WERI-Rb-1 (cell line): ENCODE measurements around the gene ZNF341.

Source experiments
- DNase-seq: peaks from one replicate; pipeline ENCODE4 v3.0.0-alpha.2; 2020
- H3K27ac ChIP-seq: fragments of 250-450 bp; sonication (Bioruptor Pico); 2 replicates; pipeline ENCODE4 v1.5.1; 2020; ENCODE audit warnings: mild to moderate bottlenecking, moderate library complexity
- H3K27me3 ChIP-seq: fragments of 250-450 bp; sonication (Bioruptor Pico); 2 replicates; pipeline ENCODE4 v1.5.1; 2021; ENCODE audit warnings: mild to moderate bottlenecking, low read depth, moderate library complexity; ENCODE audit not compliant: insufficient read depth, severe bottlenecking
- H3K36me3 ChIP-seq: fragments of 250-450 bp; sonication (Bioruptor Pico); 2 replicates; pipeline ENCODE4 v1.5.1; 2020; ENCODE audit warnings: mild to moderate bottlenecking, moderate library complexity
- H3K4me3 ChIP-seq: 2 replicates; pipeline ENCODE4 v1.5.1; 2011; ENCODE audit warnings: low read depth, mild to moderate bottlenecking, control low read depth, low read length
- H3K9me3 ChIP-seq: fragments of 250-450 bp; sonication (Bioruptor Pico); 2 replicates; pipeline ENCODE4 v1.5.1; 2021; ENCODE audit warnings: mild to moderate bottlenecking, moderate library complexity; ENCODE audit not compliant: severe bottlenecking
- TF ChIP-seq, protein P1 (sequence below): IDR thresholded peaks from 2 replicates; pipeline ENCODE4 v1.5.1; 2011; ENCODE audit warnings: low read depth, mild to moderate bottlenecking, control low read depth, inconsistent platforms, low read length

Gene ZNF341

DNA sequence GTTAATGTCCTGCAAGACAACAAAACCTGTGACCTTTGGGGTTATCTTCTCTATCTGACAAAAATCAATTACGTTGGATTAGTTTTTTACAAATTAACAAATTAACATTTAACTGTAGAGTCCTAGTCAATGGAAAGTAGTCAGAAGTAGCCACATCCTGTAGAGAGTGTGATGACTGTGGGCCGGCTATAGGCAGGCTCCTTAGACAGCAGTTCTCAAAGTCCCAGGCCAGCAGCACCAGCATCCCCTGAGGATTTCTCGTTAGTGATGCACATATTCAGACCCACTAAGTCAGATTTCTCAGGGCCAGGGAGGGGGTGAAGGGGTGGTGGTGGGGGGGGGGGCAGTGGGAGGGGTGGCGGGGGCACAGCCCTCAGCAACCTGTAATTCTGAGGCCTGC, 37.2 kb downstream of the ZNF341 start:
- H3K36me3 ChIP-seq: no peaks in the 10 kb centered on the region
- TF ChIP-seq, protein P1, sequence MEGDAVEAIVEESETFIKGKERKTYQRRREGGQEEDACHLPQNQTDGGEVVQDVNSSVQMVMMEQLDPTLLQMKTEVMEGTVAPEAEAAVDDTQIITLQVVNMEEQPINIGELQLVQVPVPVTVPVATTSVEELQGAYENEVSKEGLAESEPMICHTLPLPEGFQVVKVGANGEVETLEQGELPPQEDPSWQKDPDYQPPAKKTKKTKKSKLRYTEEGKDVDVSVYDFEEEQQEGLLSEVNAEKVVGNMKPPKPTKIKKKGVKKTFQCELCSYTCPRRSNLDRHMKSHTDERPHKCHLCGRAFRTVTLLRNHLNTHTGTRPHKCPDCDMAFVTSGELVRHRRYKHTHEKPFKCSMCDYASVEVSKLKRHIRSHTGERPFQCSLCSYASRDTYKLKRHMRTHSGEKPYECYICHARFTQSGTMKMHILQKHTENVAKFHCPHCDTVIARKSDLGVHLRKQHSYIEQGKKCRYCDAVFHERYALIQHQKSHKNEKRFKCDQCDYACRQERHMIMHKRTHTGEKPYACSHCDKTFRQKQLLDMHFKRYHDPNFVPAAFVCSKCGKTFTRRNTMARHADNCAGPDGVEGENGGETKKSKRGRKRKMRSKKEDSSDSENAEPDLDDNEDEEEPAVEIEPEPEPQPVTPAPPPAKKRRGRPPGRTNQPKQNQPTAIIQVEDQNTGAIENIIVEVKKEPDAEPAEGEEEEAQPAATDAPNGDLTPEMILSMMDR: no peak
- H3K9me3 ChIP-seq: no peaks in the 10 kb centered on the region
- no peak overlapping the region for H3K4me3 ChIP-seq
- no peaks in the 10 kb centered on the region for H3K27me3 ChIP-seq
- no peak for DNase-seq
- no peak overlapping the region for H3K27ac ChIP-seq

DNA sequence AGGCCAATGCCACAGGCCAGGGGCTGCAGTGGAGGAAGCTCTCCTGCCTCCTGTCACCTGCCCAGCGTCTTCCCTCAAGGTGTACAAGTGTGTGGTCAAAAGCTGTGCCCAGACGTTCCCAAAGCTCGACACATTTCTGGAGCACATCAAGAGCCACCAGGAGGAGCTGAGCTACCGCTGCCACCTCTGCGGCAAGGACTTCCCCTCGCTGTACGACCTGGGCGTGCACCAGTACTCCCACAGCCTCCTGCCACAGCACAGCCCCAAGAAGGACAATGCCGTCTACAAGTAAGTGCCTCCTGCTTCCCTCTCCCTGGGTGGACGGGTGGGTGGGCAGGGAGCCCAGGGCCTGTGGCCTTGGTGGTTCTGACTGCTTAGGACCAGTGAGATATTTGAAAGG, 38.2 kb downstream of the ZNF341 start:
- H3K27me3 ChIP-seq: no peaks in the 10 kb centered on the region
- H3K27ac ChIP-seq: no peak overlapping the region
- TF ChIP-seq, protein P1: no peak
- H3K9me3 ChIP-seq: no peaks in the 10 kb centered on the region
- no peaks in the 10 kb centered on the region for H3K36me3 ChIP-seq
- no peak overlapping the region for H3K4me3 ChIP-seq
- DNase-seq: no peak

DNA sequence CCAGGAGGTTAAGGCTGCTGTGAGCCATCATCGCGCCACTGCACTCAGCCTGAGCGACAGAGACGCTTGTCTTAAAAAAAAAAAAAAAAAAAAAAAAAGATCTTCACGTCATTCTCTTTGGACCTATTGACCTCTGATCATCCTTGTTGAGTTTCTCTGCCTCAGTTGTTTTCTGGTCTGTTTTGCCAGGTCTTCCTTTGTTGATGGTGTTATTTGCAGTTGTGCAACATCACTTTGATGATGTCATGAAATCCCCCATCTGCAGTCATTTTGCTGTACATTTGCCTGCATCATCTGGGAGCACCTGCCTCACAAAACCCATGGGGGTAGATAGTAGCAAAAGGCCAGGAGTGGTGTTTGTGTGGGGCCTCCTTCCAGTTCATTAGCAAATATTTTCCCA, 40.1 kb downstream of the ZNF341 start:
- H3K36me3 ChIP-seq: no peaks in the 10 kb centered on the region
- H3K9me3 ChIP-seq: no peaks in the 10 kb centered on the region
- no peak overlapping the region for H3K4me3 ChIP-seq
- DNase-seq: no peak
- TF ChIP-seq, protein P1: no peak
- H3K27ac ChIP-seq: no peak overlapping the region
- H3K27me3 ChIP-seq: no peaks in the 10 kb centered on the region

DNA sequence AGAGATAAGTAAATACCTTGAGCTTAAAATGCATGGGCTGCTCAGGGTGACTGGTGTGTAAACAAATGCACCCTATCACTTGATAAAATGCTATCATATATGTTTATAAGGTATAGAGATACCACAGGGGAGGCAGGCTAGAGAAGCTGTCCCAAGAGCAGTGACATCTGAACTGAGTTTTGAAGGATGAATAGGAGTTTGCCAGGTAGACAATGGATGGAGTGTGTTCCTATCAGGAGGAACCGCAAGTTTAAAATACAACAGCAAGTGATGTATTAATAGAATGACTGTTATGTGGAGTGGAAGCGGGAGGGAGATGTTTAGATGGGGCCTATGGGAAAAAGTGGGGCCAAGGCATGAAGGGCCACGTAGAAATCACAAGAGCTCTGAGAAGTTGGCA, 40.6 kb downstream of the ZNF341 start:
- TF ChIP-seq, protein P1: no peak
- Histone ChIP-seq H3K4me3 (no peak overlapping the region), H3K27me3 (no peaks in the 10 kb centered on the region), H3K36me3 (no peaks in the 10 kb centered on the region), H3K9me3 (no peaks in the 10 kb centered on the region), H3K27ac (no peak overlapping the region)
- no peak for DNase-seq

DNA sequence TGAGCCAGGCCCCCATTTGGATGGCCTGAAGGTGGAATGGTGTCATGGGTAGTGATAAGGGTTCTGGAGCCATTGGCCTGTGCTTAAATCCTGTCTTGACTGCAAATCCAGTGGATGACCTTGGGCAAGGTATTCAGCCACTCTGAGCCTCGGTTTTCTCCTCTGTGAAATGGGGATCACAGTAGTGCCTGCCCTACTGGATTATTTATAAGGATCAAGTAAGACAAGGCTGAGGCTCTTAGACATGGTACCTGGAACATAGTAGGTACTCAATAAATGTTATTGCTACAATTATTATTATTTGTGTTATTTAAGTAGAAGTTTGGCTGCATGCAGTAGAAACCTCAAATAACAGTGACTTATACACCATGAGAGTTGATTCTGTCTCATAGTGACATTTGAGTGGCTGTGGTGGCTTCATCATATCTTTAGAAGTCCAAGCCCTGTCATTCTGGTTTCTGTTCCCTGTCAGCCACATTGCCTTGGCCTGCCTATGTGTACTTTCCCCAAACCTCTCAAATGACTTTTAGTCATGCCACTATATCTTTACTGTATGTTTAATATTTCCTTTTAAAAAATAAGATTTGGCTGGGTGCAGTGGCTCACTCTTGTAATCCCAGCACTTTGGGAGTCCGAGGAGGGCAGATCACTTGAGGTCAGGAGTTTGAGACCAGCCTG, 41.8 kb downstream of the ZNF341 start:
- TF ChIP-seq, protein P1: no peak
- H3K36me3 ChIP-seq: no peaks in the 10 kb centered on the region
- no peaks in the 10 kb centered on the region for H3K9me3 ChIP-seq
- DNase-seq: no peak
- no peak overlapping the region for H3K27ac ChIP-seq
- H3K27me3 ChIP-seq: no peaks in the 10 kb centered on the region
- H3K4me3 ChIP-seq: no peak overlapping the region

DNA sequence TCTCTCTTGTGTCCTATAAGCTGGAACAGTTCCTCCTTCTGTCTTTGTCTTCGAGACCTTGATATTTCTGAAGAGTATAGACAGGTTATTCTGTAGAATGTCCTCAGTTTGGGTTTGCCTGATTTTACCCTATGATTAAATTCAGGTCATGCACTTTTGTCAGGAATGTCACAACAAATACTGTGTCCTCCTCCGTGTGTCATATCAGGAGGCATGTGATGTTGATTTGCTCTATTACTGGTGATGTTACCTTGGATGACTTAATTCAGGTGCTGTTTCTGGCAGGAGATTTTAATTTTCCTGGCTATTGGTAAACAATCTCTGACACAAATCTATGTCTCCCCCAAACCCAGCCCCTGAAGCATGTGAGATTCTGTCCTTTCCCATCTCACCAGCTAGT, 46.0 kb downstream of the ZNF341 start:
- no peaks in the 10 kb centered on the region for H3K36me3 ChIP-seq
- no peak overlapping the region for H3K4me3 ChIP-seq
- no peak for DNase-seq
- no peaks in the 10 kb centered on the region for H3K9me3 ChIP-seq
- H3K27ac ChIP-seq: no peak overlapping the region
- TF ChIP-seq, protein P1: no peak
- no peaks in the 10 kb centered on the region for H3K27me3 ChIP-seq
